BE2C (cell line): ENCODE measurements around the gene KCNG2.

Experiments
- DNase-seq: peaks from one replicate; pipeline ENCODE4 v3.0.0-alpha.2; 2020
- H3K27me3 ChIP-seq: fragments of 250-450 bp; sonication (Bioruptor Pico); 2 replicates; pipeline ENCODE4 v1.5.1; 2020; ENCODE audit warnings: mild to moderate bottlenecking
- H3K36me3 ChIP-seq: fragments of 250-450 bp; sonication (Bioruptor Pico); 2 replicates; pipeline ENCODE4 v1.5.1; 2020; ENCODE audit warnings: mild to moderate bottlenecking
- H3K4me1 ChIP-seq: fragments of 250-450 bp; sonication (Bioruptor Pico); 2 replicates; pipeline ENCODE4 v1.5.1; 2020
- H3K4me3 ChIP-seq: 2 replicates; pipeline ENCODE4 v1.5.1; 2011; ENCODE audit warnings: low read depth, low read length
- H3K9me3 ChIP-seq: fragments of 250-450 bp; sonication (Bioruptor Pico); 2 replicates; pipeline ENCODE4 v1.5.1; 2020
- CTCF ChIP-seq: IDR thresholded peaks from 2 replicates; pipeline ENCODE4 v1.5.1; 2012; ENCODE audit warnings: mild to moderate bottlenecking, low read depth, low read length

KCNG2 gene

DNA sequence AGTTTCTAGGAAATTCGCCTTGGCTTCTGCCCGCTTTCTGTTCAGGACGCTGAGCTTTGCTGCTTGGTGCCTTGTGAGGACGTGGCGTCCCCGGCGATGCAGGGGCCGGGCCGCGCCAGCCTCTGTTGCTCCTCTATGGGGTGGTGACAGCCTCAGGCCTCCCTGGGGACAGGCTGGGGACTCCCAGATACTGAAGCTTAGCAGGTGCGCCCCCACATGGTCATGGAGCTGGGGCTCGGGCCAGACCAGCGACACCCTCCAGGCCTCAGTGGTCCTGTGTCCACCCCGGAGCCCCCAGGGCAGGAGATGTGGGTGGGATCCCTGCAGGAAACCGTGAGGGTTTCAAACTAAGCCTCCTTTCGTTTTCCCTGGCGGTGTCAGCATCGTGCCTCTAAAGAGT, 29.2 kb downstream of the KCNG2 start:
- H3K27me3 ChIP-seq = no peaks in the 10 kb centered on the region

GRCh38 chr18:79828258-79828657, 30.5 kb downstream of the KCNG2 start:
- Histone ChIP-seq H3K4me3 (no peak overlapping the region), H3K27me3 (no peaks in the 10 kb centered on the region), H3K9me3 (no peaks in the 10 kb centered on the region), H3K36me3 (no peaks in the 10 kb centered on the region), H3K4me1 (no peaks in the 10 kb centered on the region)
- no peak for TF ChIP-seq CTCF
- DNase-seq = no peak

More for the DNA sequence above, 29.2 kb downstream of the KCNG2 start:
- DNase-seq = no peak
- Histone ChIP-seq H3K4me3 (no peak overlapping the region), H3K4me1 (no peaks in the 10 kb centered on the region), H3K36me3 (no peaks in the 10 kb centered on the region), H3K9me3 (no peaks in the 10 kb centered on the region)
- TF ChIP-seq CTCF = no peak

DNA sequence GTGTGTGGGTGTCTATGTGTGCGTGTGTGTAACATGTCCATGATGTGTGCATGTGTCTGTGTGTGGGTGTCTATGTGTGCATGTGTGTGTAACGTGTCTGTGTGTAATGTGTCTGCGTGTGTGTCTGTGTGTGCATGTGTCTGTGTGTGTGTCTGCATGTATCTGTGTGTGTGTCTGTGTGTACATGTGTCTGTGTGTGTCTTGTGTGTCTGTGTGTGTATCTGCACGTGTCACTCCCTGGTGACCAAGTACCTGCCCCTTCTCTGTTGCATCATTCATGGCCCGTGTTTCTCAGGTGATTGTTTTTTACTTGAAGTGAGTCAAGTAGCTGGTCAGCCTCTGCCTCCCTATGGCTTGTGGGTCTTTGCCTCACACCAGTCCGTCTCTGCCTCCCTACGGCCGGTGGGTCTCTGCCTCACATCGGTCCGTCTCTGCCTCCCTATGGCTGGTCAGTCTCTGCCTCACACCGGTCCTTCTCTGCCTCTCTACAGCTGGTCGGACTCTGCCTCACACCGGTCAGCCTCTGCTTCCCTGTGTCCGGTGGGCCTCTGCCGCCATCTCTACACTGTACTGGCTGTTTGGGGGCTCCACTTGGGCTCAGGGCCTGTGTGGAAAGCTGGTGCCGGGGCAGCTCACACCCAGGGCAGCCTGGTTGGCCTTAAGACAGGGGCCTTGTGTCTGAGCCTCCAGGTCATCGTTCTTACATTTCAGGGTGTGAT, 31.6 kb downstream of the KCNG2 start:
- Histone ChIP-seq H3K4me3 (no peak overlapping the region), H3K4me1 (no peaks in the 10 kb centered on the region), H3K36me3 (no peaks in the 10 kb centered on the region), H3K9me3 (no peaks in the 10 kb centered on the region), H3K27me3 (no peaks in the 10 kb centered on the region)
- no peak for DNase-seq
- no peak for TF ChIP-seq CTCF

GRCh38 chr18:79832169-79832568, 34.4 kb downstream of the KCNG2 start:
- Histone ChIP-seq H3K4me1 (no peaks in the 10 kb centered on the region), H3K27me3 (no peaks in the 10 kb centered on the region), H3K4me3 (no peak overlapping the region), H3K36me3 (no peaks in the 10 kb centered on the region), H3K9me3 (no peaks in the 10 kb centered on the region)
- TF ChIP-seq CTCF = no peak
- DNase-seq = no peak

DNA sequence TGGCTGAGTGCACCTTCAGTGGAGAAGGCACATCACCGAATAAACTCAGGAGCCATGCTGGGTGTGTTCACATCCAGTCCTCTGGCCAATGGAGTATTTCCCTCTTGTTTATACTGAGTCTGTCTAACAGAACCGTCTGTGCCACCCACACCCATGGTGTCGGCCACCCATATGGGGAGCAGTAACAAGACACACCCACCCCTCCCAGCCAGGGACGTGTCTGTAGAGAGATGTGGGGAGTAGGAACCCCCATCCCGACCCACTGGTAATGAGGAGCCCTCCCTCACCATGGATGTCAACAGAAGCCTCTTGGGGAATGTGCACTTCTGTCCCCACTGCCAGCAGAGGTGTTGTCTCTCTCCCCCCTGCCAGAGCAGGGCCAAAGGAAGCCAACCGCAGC, 37.1 kb downstream of the KCNG2 start:
- Histone ChIP-seq H3K36me3 (no peaks in the 10 kb centered on the region), H3K4me3 (no peak overlapping the region), H3K9me3 (no peaks in the 10 kb centered on the region), H3K4me1 (no peaks in the 10 kb centered on the region), H3K27me3 (no peaks in the 10 kb centered on the region)
- TF ChIP-seq CTCF = no peak
- no peak for DNase-seq

- Histone ChIP-seq H3K27me3 (no peaks in the 10 kb centered on the region), H3K36me3 (no peaks in the 10 kb centered on the region), H3K4me3 (no peak overlapping the region), H3K4me1 (no peaks in the 10 kb centered on the region), H3K9me3 (no peaks in the 10 kb centered on the region)
- TF ChIP-seq CTCF = no peak
- no peak for DNase-seq
These were observed 44.2 kb downstream of the KCNG2 start for GRCh38 chr18:79841936-79842335.
